H1 (cell line): ENCODE results near the gene RNF225. TPM values are rescaled to one million over a fixed set of nuclear protein-coding genes. Genes with fewer than 3 reads are reported as not detected.

Experiments
- CTCF ChIA-PET: fragments of 300-600 bp; sonication (Branson Sonifier 250); formaldehyde crosslinking; loops from one replicate; lab custom pipeline; 2021; ENCODE audit not compliant: partially characterized antibody; lab: Charles Lee
- POLR2A ChIA-PET: fragments of 300-600 bp; sonication (Branson Sonifier 250); formaldehyde crosslinking; loops from one replicate; lab custom pipeline; 2021; ENCODE audit warnings: inconsistent platforms; ENCODE audit not compliant: partially characterized antibody; lab: Charles Lee
- DNase-seq, 2 experiments: peaks; one replicate each; pipeline versions ENCODE4 v3.0.0 to v3.0.0-alpha.2; 2010 to 2022; ENCODE audit warnings: low spot score in 2 of 2, low read depth in 1 of 2, mixed read lengths in 1 of 2
- FAIRE-seq: peaks from 2 replicates; lab custom pipeline; 2011; peaks lifted over from hg19 to GRCh38; lab: Jason Lieb, UNC
- H2AFZ ChIP-seq: 2 replicates; pipeline ENCODE4 v1.8.1; 2012; ENCODE audit warnings: low read length, inconsistent platforms
- H2AK5ac ChIP-seq: 2 replicates; pipeline ENCODE4 v1.6.1; 2013; ENCODE audit warnings: low read depth, low read length
- H2BK120ac ChIP-seq: replicated peaks from 2 replicates; pipeline ENCODE3; 2013; ENCODE audit warnings: low read depth, low read length, inconsistent platforms
- H2BK12ac ChIP-seq: 2 replicates; pipeline ENCODE4 v1.6.1; 2013; ENCODE audit warnings: low read depth, low read length
- H2BK15ac ChIP-seq: 2 replicates; pipeline ENCODE4 v1.6.1; 2013; ENCODE audit warnings: low read length
- H2BK20ac ChIP-seq: 2 replicates; pipeline ENCODE4 v1.6.1; 2013; ENCODE audit warnings: low read length
- H2BK5ac ChIP-seq: 2 replicates; pipeline ENCODE4 v1.6.1; 2013; ENCODE audit warnings: low read depth, low read length
- H3K14ac ChIP-seq: 2 replicates; pipeline ENCODE4 v1.6.1; 2013; ENCODE audit warnings: inconsistent platforms; ENCODE audit not compliant: insufficient read length
- H3K18ac ChIP-seq: 2 replicates; pipeline ENCODE4 v1.6.1; 2013; ENCODE audit warnings: low read length; ENCODE audit errors: extremely low read depth
- H3K23ac ChIP-seq: 2 replicates; pipeline ENCODE4 v1.6.1; 2013; ENCODE audit warnings: inconsistent platforms; ENCODE audit not compliant: insufficient read length
- H3K23me2 ChIP-seq: 2 replicates; pipeline ENCODE4 v1.6.1; 2013; ENCODE audit warnings: low read depth, low read length
- H3K27ac ChIP-seq: 2 replicates; pipeline ENCODE4 v1.6.1; 2011; ENCODE audit warnings: low read depth, low read length, inconsistent platforms
- H3K27me3 ChIP-seq, 4 experiments: replicated peaks in 1 of 4; 1 replicate in 1 of 4; 2 replicates in 3 of 4; pipeline versions ENCODE4 v1.6.1 to v1.8.1; 2011 to 2013; ENCODE audit warnings: low read length in 3 of 4, mild to moderate bottlenecking in 3 of 4, inconsistent platforms in 2 of 4, mixed read lengths in 2 of 4, moderate library complexity in 1 of 4; ENCODE audit not compliant: control insufficient read depth in 3 of 4, insufficient read depth in 3 of 4; ENCODE audit errors: extremely low read depth in 1 of 4
- H3K36me3 ChIP-seq, 4 experiments: 2 replicates each; pipeline versions ENCODE4 v1.6.1 to v1.8.1; 2011 to 2013; ENCODE audit warnings: mild to moderate bottlenecking in 4 of 4, low read length in 3 of 4, moderate library complexity in 2 of 4, control low read depth in 1 of 4, inconsistent platforms in 1 of 4; ENCODE audit not compliant: insufficient read depth in 4 of 4, control insufficient read depth in 2 of 4
- H3K4ac ChIP-seq: replicated peaks from 2 replicates; pipeline ENCODE3; 2013; ENCODE audit warnings: low read length, low read depth, mixed read lengths, inconsistent platforms; ENCODE audit not compliant: insufficient read length
- H3K4me1 ChIP-seq, 4 experiments: replicated peaks in 1 of 4; 1 replicate in 1 of 4; 2 replicates in 3 of 4; pipeline versions ENCODE4 v1.6.1 to v1.8.1; 2011 to 2013; ENCODE audit warnings: low read length in 3 of 4, inconsistent platforms in 2 of 4, mixed read lengths in 1 of 4; ENCODE audit not compliant: insufficient read depth in 4 of 4, control insufficient read depth in 3 of 4
- H3K4me2 ChIP-seq, 2 experiments: 2 replicates each; pipeline versions ENCODE4 v1.6.1 to v1.8.1; 2011 to 2013; ENCODE audit warnings: low read depth in 2 of 2, low read length in 2 of 2, control low read depth in 1 of 2, inconsistent platforms in 1 of 2, mild to moderate bottlenecking in 1 of 2; ENCODE audit not compliant: insufficient read depth in 1 of 2
- H3K4me3 ChIP-seq, 4 experiments: fragments of 200-600, 300-600 bp in 1 of 4; sonication (generic), shearing (Covaris generic), sonication (Bioruptor Twin) in 1 of 4; 2 replicates each; pipeline versions ENCODE4 v1.5.1 to v1.8.1; 2011 to 2016; ENCODE audit warnings: low read length in 4 of 4, low read depth in 3 of 4, control low read depth in 2 of 4, inconsistent platforms in 2 of 4, mild to moderate bottlenecking in 2 of 4, mixed read lengths in 1 of 4, moderate library complexity in 1 of 4; ENCODE audit not compliant: insufficient read depth in 2 of 4; ENCODE audit errors: extremely low read depth in 1 of 4
- H3K56ac ChIP-seq: replicated peaks from 2 replicates; pipeline ENCODE3; 2013; ENCODE audit warnings: low read depth, mild to moderate bottlenecking, mixed read lengths, low read length, inconsistent platforms; ENCODE audit not compliant: insufficient read length
- H3K79me1 ChIP-seq: 2 replicates; pipeline ENCODE4 v1.6.1; 2013; ENCODE audit warnings: low read depth, low read length, control low read depth
- H3K79me2 ChIP-seq, 2 experiments: 2 replicates each; pipeline versions ENCODE4 v1.6.1 to v1.8.1; 2012 to 2013; ENCODE audit warnings: low read length in 2 of 2, mild to moderate bottlenecking in 2 of 2, inconsistent platforms in 1 of 2; ENCODE audit not compliant: insufficient read depth in 2 of 2, control insufficient read depth in 1 of 2
- H3K9ac ChIP-seq, 4 experiments: replicated peaks in 1 of 4; 1 replicate in 1 of 4; 2 replicates in 3 of 4; pipeline versions ENCODE4 v1.6.1 to v1.8.1; 2011 to 2013; ENCODE audit warnings: low read depth in 3 of 4, low read length in 3 of 4, control low read depth in 2 of 4, mild to moderate bottlenecking in 2 of 4, moderate library complexity in 2 of 4, inconsistent platforms in 1 of 4; ENCODE audit errors: extremely low read depth in 1 of 4
- H3K9me3 ChIP-seq, 2 experiments: 2 replicates each; pipeline versions ENCODE4 v1.6.1 to v1.8.1; 2012 to 2013; ENCODE audit warnings: mild to moderate bottlenecking in 2 of 2, moderate library complexity in 2 of 2, control low read depth in 1 of 2, inconsistent platforms in 1 of 2, low read depth in 1 of 2, low read length in 1 of 2, mixed read lengths in 1 of 2; ENCODE audit not compliant: insufficient read depth in 2 of 2
- H4K20me1 ChIP-seq, 2 experiments: replicated peaks in 1 of 2; 2 replicates each; pipeline versions ENCODE3 to v1.8.1; 2011 to 2013; ENCODE audit warnings: inconsistent platforms in 2 of 2, low read length in 2 of 2, mild to moderate bottlenecking in 1 of 2; ENCODE audit not compliant: insufficient read depth in 2 of 2, control insufficient read depth in 1 of 2
- H4K5ac ChIP-seq: 2 replicates; pipeline ENCODE4 v1.6.1; 2013; ENCODE audit warnings: low read length, low read depth, mixed read lengths, inconsistent platforms; ENCODE audit not compliant: insufficient read length
- H4K8ac ChIP-seq: 2 replicates; pipeline ENCODE4 v1.8.0; 2013; ENCODE audit warnings: mild to moderate bottlenecking, moderate library complexity, low read length, inconsistent platforms; ENCODE audit not compliant: insufficient read depth; ENCODE audit errors: extremely low read depth
- H4K91ac ChIP-seq: replicated peaks from 2 replicates; pipeline ENCODE3; 2013; ENCODE audit warnings: low read length, mixed read lengths, inconsistent platforms; ENCODE audit not compliant: insufficient read length
- BRCA1 ChIP-seq: IDR thresholded peaks from 2 replicates; pipeline ENCODE4 v1.6.1; 2012; ENCODE audit warnings: low read depth, low read length, improper control_type of control experiment
- RXRA ChIP-seq: IDR thresholded peaks from 2 replicates; pipeline ENCODE4 v1.6.1; 2011; ENCODE audit warnings: low read depth, mild to moderate bottlenecking, low read length, moderate library complexity; ENCODE audit not compliant: insufficient read depth
- WGBS, 2 experiments: shearing (Covaris generic) in 1 of 2; methylation state at CpG; one replicate each; pipeline versions ENCODE4 v1.1.6 to v1.1.7; 2013 to 2015; ENCODE audit warnings: low lambda C conversion rate in 2 of 2, mixed read lengths in 2 of 2, inconsistent platforms in 1 of 2, low coverage in 1 of 2, missing lambda C conversion rate in 1 of 2; ENCODE audit not compliant: insufficient replicate concordance in 2 of 2, insufficient coverage in 1 of 2, insufficient read length in 1 of 2; ENCODE audit errors: extremely low coverage in 1 of 2, missing lambda C conversion rate in 1 of 2; 5-methylcytosine and 5-hydroxymethylcytosine counted together
- polyA plus RNA-seq, 7 experiments: library from polyadenylated mRNA; depleted of rRNA in 3 of 7; stranded (reverse) in 5 of 7; unstranded in 2 of 7; fragments of >200 nt in 5 of 7; fragments of 200-250 nt in 2 of 7; gene quantifications; 1 replicate in 5 of 7; 2 replicates in 1 of 7; 4 replicates in 1 of 7; pipeline versions ENCODE4 v1.2.1 to v1.2.3, GENCODE V29; 2011 to 2013; ENCODE audit warnings: missing spikeins in 2 of 7, mixed read lengths in 2 of 7
- total RNA-seq: library from RNA; stranded (reverse); fragmentation: NEBNext Ultra II Directional; extraction: Animal tissue kit (Norgen Biotek cat#: 25700); gene quantifications from 2 replicates; pipeline ENCODE4 v1.2.1, GENCODE V29; 2021

The RNF225 gene
- total and polyA plus RNA-seq, 2 of the 8 experiments (the other 6 are each of a cell fraction or from before 2014, with no cell fraction given) = 0.17 to 1.0 TPM

DNA sequence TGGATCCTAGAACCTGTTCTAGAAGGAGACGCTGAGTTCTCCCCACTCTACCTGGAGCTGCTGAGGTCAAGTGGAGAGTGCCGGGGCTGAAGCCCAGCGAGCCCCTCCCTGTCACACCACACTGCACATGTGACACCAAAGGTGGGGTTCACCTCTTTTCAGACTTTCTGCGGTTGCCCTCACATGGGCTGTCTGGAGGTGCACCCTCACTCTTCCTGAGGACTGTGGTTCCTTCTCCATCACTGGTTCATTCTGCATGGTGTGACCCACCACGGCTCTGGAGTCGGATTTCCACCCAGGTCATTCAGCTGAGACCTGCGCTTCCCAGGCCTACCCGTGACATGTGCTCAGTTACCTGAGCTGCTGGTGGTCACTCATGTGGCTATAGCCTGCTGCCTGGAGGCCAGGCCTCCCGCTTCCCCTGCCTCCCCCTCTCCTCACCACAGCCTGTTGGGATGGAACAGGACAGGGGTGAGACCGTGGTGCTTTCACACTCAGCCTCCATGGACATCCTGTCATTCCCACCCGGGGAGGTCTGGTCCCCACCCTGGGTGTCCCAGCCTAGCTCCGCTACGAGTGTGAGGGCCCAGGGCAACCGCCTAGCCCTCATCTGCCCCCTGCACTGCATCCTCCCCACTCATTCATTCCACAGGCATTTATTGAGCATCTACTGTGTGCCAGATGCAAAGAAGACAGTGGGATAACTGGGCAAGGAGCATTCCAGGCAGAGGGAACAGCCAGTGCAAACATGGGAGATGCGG is 41.6 kb upstream of the RNF225 start:
- Histone ChIP-seq H2AK5ac (no peak overlapping the region), H3K18ac (no peak overlapping the region), H2BK20ac (no peak overlapping the region), H4K8ac (no peak overlapping the region), H3K9ac (no peak overlapping the region), H3K4me2 (no peak overlapping the region), H2AFZ (no peak overlapping the region), H3K27ac (no peak overlapping the region), H3K27me3 (no peaks in the 10 kb centered on the region), H2BK12ac (no peak overlapping the region), H4K91ac (no peak overlapping the region), H2BK5ac (no peak overlapping the region), H3K4ac (no peak overlapping the region), H3K4me3 (no peak overlapping the region), H2BK120ac (no peak overlapping the region), H4K5ac (no peak overlapping the region), H3K79me2 (no peaks in the 10 kb centered on the region), H3K23me2 (no peaks in the 10 kb centered on the region), H3K79me1 (no peaks in the 10 kb centered on the region), H3K9me3 (no peaks in the 10 kb centered on the region), H2BK15ac (no peak overlapping the region), H3K56ac (no peak overlapping the region), H3K4me1 (peaks cover 0 to 6% (median 0%) of the 10 kb centered on the region in 4 experiments; a peak in 1 of 7 replicates), H3K23ac (no peak overlapping the region), H3K14ac (no peak overlapping the region), H3K36me3 (no peaks in the 10 kb centered on the region), H4K20me1 (peaks cover 0 to 3% of the 10 kb centered on the region in 2 experiments)
- DNase-seq (no peak), FAIRE-seq (no peak)
- WGBS, 2 experiments = 87% methylated on average over 15 of the region's 15 CpGs; no CpG with 5 or more reads in 1 of the 2 experiments
- POLR2A ChIA-PET = interaction anchor here (0.8 to 11.4 kb wide), 4 partner anchors 8 to 119 kb away, joined by 3 to 102 read pairs (median 3); partner anchors contain the start of genes RNF225, ZNF497 and ZSCAN22
- CTCF ChIA-PET = interaction anchor here (0.6 to 2.8 kb wide), 4 partner anchors 10 to 132 kb away, joined by 3 to 9 read pairs (median 5); no protein-coding TSS in a partner anchor
- TF ChIP-seq RXRA (no peak), BRCA1 (no peak)
